ENCODE results near the gene PFN3. TPM values are rescaled to one million over a fixed set of nuclear protein-coding genes. Genes with fewer than 3 reads are reported as not detected.

PFN3 gene
- total and polyA plus RNA-seq, 2 experiments from 2014 or later: 1.9 to 2.0 TPM

DNA sequence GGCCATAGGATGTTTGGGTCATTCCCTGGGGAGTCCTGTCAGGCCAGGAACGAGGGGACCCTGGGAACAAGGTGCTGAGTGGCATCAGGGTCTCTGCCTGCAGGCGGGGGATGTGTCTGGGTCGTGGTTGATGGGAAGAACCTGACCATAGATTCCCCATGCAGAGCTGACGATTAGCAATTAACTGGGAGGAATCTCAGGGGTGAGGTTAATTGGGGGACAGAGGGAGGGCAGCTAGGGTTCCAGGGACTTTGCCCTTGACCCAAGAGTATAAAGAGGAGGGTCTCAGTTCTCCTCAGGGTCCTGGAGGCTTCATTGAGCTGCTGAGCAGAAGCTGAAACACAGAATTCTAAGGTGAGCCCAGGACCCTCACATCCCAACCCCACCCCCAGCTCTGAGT, 16.3 kb downstream of the PFN3 start, which contains the start of gene SLC34A1 (continued):
- TF ChIP-seq, protein P1, sequence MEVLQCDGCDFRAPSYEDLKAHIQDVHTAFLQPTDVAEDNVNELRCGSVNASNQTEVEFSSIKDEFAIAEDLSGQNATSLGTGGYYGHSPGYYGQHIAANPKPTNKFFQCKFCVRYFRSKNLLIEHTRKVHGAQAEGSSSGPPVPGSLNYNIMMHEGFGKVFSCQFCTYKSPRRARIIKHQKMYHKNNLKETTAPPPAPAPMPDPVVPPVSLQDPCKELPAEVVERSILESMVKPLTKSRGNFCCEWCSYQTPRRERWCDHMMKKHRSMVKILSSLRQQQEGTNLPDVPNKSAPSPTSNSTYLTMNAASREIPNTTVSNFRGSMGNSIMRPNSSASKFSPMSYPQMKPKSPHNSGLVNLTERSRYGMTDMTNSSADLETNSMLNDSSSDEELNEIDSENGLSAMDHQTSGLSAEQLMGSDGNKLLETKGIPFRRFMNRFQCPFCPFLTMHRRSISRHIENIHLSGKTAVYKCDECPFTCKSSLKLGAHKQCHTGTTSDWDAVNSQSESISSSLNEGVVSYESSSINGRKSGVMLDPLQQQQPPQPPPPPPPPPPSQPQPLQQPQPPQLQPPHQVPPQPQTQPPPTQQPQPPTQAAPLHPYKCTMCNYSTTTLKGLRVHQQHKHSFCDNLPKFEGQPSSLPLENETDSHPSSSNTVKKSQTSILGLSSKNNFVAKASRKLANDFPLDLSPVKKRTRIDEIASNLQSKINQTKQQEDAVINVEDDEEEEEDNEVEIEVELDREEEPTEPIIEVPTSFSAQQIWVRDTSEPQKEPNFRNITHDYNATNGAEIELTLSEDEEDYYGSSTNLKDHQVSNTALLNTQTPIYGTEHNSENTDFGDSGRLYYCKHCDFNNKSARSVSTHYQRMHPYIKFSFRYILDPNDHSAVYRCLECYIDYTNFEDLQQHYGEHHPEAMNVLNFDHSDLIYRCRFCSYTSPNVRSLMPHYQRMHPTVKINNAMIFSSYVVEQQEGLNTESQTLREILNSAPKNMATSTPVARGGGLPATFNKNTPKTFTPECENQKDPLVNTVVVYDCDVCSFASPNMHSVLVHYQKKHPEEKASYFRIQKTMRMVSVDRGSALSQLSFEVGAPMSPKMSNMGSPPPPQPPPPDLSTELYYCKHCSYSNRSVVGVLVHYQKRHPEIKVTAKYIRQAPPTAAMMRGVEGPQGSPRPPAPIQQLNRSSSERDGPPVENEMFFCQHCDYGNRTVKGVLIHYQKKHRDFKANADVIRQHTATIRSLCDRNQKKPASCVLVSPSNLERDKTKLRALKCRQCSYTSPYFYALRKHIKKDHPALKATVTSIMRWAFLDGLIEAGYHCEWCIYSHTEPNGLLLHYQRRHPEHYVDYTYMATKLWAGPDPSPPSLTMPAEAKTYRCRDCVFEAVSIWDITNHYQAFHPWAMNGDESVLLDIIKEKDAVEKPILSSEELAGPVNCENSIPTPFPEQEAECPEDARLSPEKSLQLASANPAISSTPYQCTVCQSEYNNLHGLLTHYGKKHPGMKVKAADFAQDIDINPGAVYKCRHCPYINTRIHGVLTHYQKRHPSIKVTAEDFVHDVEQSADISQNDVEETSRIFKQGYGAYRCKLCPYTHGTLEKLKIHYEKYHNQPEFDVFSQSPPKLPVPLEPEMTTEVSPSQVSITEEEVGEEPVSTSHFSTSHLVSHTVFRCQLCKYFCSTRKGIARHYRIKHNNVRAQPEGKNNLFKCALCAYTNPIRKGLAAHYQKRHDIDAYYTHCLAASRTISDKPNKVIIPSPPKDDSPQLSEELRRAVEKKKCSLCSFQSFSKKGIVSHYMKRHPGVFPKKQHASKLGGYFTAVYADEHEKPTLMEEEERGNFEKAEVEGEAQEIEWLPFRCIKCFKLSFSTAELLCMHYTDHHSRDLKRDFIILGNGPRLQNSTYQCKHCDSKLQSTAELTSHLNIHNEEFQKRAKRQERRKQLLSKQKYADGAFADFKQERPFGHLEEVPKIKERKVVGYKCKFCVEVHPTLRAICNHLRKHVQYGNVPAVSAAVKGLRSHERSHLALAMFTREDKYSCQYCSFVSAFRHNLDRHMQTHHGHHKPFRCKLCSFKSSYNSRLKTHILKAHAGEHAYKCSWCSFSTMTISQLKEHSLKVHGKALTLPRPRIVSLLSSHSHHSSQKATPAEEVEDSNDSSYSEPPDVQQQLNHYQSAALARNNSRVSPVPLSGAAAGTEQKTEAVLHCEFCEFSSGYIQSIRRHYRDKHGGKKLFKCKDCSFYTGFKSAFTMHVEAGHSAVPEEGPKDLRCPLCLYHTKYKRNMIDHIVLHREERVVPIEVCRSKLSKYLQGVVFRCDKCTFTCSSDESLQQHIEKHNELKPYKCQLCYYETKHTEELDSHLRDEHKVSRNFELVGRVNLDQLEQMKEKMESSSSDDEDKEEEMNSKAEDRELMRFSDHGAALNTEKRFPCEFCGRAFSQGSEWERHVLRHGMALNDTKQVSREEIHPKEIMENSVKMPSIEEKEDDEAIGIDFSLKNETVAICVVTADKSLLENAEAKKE (CRISPR knock-in tag; IDR thresholded peaks at IDR 0.05): no peak
- TF ChIP-seq NANOG (IDR thresholded peaks at IDR 0.05; ENCODE audit: borderline replicate concordance) (no peak), CREB1 (CRISPR knock-in tag; IDR thresholded peaks at IDR 0.05; ENCODE audit: low read depth) (no peak), EZH2phosphoT487 (IDR thresholded peaks at IDR 0.05; ENCODE audit: unreplicated experiment) (no peak)
- TF ChIP-seq, protein P2, sequence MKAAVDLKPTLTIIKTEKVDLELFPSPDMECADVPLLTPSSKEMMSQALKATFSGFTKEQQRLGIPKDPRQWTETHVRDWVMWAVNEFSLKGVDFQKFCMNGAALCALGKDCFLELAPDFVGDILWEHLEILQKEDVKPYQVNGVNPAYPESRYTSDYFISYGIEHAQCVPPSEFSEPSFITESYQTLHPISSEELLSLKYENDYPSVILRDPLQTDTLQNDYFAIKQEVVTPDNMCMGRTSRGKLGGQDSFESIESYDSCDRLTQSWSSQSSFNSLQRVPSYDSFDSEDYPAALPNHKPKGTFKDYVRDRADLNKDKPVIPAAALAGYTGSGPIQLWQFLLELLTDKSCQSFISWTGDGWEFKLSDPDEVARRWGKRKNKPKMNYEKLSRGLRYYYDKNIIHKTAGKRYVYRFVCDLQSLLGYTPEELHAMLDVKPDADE (IDR thresholded peaks at IDR 0.05): no peak

DNA sequence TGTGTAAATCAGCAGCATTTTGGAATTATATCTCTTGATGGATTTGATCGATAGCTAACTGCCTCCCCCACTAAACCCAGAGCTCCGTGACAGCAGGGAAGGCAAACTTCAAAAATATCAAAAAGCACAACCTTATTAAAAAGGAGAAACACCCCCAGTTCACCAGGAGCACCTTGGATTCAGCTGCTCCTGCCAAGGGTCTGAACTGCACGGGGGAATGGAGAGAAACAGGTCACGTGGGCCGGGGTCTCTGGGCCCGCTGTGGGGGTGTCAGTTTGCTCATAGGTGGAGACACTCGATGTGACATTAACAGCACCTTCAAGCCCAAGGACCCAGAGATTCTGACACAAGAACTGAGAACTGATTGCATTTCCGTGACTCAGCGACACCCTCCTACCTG, 17.3 kb downstream of the PFN3 start:
- H3K36me3 Mint-ChIP-seq (ENCODE audit: low read depth): no peaks in the 10 kb centered on the region; the same call in 2 of the 3 replicates
- peaks cover 19% of the 10 kb centered on the region for H3K27me3 Mint-ChIP-seq (ENCODE audit: insufficient read depth, low read depth, poor library complexity)
- no peaks in the 10 kb centered on the region for H3K9me3 Mint-ChIP-seq
- no peaks in the 10 kb centered on the region for H3K36me3 ChIP-seq (ENCODE audit: insufficient read depth)
- no peak overlapping the region for H3K4me3 Mint-ChIP-seq
- no peaks in the 10 kb centered on the region for H3K9me2 ChIP-seq (ENCODE audit: insufficient read depth)
- DNase-seq (ENCODE audit: low spot score) (no peak), ATAC-seq (no peak)
- no peaks in the 10 kb centered on the region for H3K4me1 ChIP-seq (ENCODE audit: insufficient read depth)
- no peaks in the 10 kb centered on the region for H3F3A ChIP-seq (replicated peaks; ENCODE audit: low read depth)
- no peak overlapping the region for H3K27ac ChIP-seq (ENCODE audit: low read depth)
- H3K27ac Mint-ChIP-seq: no peak overlapping the region
- no peak overlapping the region for H3K4me3 ChIP-seq
- no peak overlapping the region for H3K4me2 ChIP-seq
- H3K79me2 ChIP-seq (replicated peaks; ENCODE audit: insufficient read depth): no peaks in the 10 kb centered on the region
- no peaks in the 10 kb centered on the region for H4K20me1 ChIP-seq (replicated peaks; ENCODE audit: insufficient read depth)
- no peak overlapping the region for H2AFZ ChIP-seq
- peaks cover 9% of the 10 kb centered on the region for H3K4me1 Mint-ChIP-seq
- H3K27me3 ChIP-seq (ENCODE audit: insufficient read depth): no peaks in the 10 kb centered on the region
- no peak for TF ChIP-seq CREB1 (CRISPR knock-in tag; IDR thresholded peaks at IDR 0.05; ENCODE audit: low read depth)
- TF ChIP-seq, protein P3, sequence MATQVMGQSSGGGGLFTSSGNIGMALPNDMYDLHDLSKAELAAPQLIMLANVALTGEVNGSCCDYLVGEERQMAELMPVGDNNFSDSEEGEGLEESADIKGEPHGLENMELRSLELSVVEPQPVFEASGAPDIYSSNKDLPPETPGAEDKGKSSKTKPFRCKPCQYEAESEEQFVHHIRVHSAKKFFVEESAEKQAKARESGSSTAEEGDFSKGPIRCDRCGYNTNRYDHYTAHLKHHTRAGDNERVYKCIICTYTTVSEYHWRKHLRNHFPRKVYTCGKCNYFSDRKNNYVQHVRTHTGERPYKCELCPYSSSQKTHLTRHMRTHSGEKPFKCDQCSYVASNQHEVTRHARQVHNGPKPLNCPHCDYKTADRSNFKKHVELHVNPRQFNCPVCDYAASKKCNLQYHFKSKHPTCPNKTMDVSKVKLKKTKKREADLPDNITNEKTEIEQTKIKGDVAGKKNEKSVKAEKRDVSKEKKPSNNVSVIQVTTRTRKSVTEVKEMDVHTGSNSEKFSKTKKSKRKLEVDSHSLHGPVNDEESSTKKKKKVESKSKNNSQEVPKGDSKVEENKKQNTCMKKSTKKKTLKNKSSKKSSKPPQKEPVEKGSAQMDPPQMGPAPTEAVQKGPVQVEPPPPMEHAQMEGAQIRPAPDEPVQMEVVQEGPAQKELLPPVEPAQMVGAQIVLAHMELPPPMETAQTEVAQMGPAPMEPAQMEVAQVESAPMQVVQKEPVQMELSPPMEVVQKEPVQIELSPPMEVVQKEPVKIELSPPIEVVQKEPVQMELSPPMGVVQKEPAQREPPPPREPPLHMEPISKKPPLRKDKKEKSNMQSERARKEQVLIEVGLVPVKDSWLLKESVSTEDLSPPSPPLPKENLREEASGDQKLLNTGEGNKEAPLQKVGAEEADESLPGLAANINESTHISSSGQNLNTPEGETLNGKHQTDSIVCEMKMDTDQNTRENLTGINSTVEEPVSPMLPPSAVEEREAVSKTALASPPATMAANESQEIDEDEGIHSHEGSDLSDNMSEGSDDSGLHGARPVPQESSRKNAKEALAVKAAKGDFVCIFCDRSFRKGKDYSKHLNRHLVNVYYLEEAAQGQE (IDR thresholded peaks at IDR 0.05; ENCODE audit: unreplicated experiment): no peak
- no peak for TF ChIP-seq ZNF114 (CRISPR knock-in tag; IDR thresholded peaks at IDR 0.05)

All from GM23338 (cell line).